ENCODE data around the gene COL26A1.

DNA sequence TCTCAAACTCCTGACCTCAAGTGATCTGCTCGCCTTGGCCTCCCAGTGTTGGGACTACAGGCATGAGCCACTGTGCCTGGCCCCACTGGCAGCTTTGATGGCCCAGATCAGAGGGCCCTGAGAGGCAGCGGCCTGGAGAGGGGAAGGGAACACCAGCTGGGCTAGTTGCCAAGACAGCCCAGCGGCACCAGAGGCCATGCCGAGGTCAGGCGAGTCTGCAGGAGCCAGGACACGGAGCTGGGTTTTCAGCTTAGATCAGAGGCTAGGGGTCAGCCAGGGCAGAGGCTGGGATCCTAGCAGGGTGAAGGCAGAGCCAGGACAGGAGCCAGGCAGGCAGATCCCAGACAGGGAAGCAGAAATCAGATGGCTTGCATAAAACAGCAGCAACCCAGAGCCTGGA lies 173.6 kb downstream of the COL26A1 start:
- TF ChIP-seq, protein P1, sequence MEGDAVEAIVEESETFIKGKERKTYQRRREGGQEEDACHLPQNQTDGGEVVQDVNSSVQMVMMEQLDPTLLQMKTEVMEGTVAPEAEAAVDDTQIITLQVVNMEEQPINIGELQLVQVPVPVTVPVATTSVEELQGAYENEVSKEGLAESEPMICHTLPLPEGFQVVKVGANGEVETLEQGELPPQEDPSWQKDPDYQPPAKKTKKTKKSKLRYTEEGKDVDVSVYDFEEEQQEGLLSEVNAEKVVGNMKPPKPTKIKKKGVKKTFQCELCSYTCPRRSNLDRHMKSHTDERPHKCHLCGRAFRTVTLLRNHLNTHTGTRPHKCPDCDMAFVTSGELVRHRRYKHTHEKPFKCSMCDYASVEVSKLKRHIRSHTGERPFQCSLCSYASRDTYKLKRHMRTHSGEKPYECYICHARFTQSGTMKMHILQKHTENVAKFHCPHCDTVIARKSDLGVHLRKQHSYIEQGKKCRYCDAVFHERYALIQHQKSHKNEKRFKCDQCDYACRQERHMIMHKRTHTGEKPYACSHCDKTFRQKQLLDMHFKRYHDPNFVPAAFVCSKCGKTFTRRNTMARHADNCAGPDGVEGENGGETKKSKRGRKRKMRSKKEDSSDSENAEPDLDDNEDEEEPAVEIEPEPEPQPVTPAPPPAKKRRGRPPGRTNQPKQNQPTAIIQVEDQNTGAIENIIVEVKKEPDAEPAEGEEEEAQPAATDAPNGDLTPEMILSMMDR (optimal IDR thresholded peaks at IDR 0.05 in 1 of 3, IDR thresholded peaks at IDR 0.05 in 1 of 3, conservative IDR thresholded peaks at IDR 0.05 in 1 of 3; ENCODE audit: extremely low read depth in 1 of 3, insufficient read depth in 2 of 3, low read length in 3 of 3) = no peak
- TF ChIP-seq EZH2 (IDR thresholded peaks at IDR 0.05; ENCODE audit: low read length) = no peak

Measured in keratinocyte (primary cell).